HepG2 (cell line): ENCODE data around the gene TRIM54. TPM values are rescaled to one million over a fixed set of nuclear protein-coding genes. Genes with fewer than 3 reads are reported as not detected.

Experiments
- ESRRA ChIP-seq: sonication (generic); formaldehyde crosslinking; IDR thresholded peaks from 2 replicates; pipeline ENCODE4 v1.5.1; 2020; ENCODE audit warnings: mild to moderate bottlenecking, low read depth, missing genetic modification reagents
- JDP2 ChIP-seq: sonication (generic); formaldehyde crosslinking; IDR thresholded peaks from 2 replicates; pipeline ENCODE4 v1.8.1; 2022; ENCODE audit warnings: missing genetic modification reagents, borderline replicate concordance
- KDM3A ChIP-seq: IDR thresholded peaks from 2 replicates; pipeline ENCODE4 v1.6.1; 2018; ENCODE audit warnings: low read depth, missing compliant biosample characterization
- MED1 ChIP-seq: sonication (generic); formaldehyde crosslinking; IDR thresholded peaks from 2 replicates; pipeline ENCODE4 v1.4.0; 2020; ENCODE audit warnings: missing genetic modification reagents
- POLR2AphosphoS2 ChIP-seq: IDR thresholded peaks from 2 replicates; pipeline ENCODE4 v1.6.1; 2011; ENCODE audit warnings: low read depth, low read length, improper control_type of control experiment
- RFXANK ChIP-seq: IDR thresholded peaks from 2 replicates; pipeline ENCODE4 v1.6.1; 2016
- SIX1 ChIP-seq: sonication (generic); formaldehyde crosslinking; IDR thresholded peaks from 2 replicates; pipeline ENCODE4 v1.4.0; 2020; ENCODE audit warnings: missing genetic modification reagents, borderline replicate concordance
- SP1 ChIP-seq, 2 experiments: fragments of 450-650 bp in 1 of 2; sonication (generic) in 1 of 2; formaldehyde crosslinking in 1 of 2; IDR thresholded peaks; 2 replicates each; pipeline versions ENCODE4 v1.4.0 to v1.6.1; 2016 to 2020; ENCODE audit warnings: missing genetic modification reagents in 1 of 2
- ZNF256 ChIP-seq: sonication (generic); formaldehyde crosslinking; conservative IDR thresholded peaks from 2 replicates; pipeline ENCODE4 v1.4.0; 2020; ENCODE audit warnings: missing genetic modification reagents
- ZNF354B ChIP-seq: sonication (generic); formaldehyde crosslinking; IDR thresholded peaks from 2 replicates; pipeline ENCODE4 v1.8.0; 2022; ENCODE audit warnings: mild to moderate bottlenecking, missing genetic modification reagents
- ZNF616 ChIP-seq: sonication (generic); formaldehyde crosslinking; IDR thresholded peaks from 2 replicates; pipeline ENCODE4 v1.5.0; 2020; ENCODE audit warnings: low read depth, mild to moderate bottlenecking, missing genetic modification reagents
- ZNF660 ChIP-seq: sonication (generic); formaldehyde crosslinking; IDR thresholded peaks from 2 replicates; pipeline ENCODE4 v1.5.1; 2020; ENCODE audit warnings: mild to moderate bottlenecking, low read depth, missing genetic modification reagents, borderline replicate concordance
- ZNF670 ChIP-seq: sonication (generic); formaldehyde crosslinking; IDR thresholded peaks from 2 replicates; pipeline ENCODE4 v1.8.0; 2022; ENCODE audit warnings: mild to moderate bottlenecking, missing genetic modification reagents, borderline replicate concordance
- ZNF792 ChIP-seq: IDR thresholded peaks from 2 replicates; pipeline ENCODE4 v1.6.1; 2016
- polyA plus RNA-seq, 8 experiments: library from polyadenylated mRNA; depleted of rRNA in 3 of 8; stranded (reverse) in 7 of 8; unstranded in 1 of 8; fragments of >200 nt; fragmentation: Illumina TruSeq in 4 of 8; extraction: Trizol in 4 of 8; gene quantifications; 2 replicates each; pipeline versions ENCODE4 v1.2.1 to v1.2.3, GENCODE V29; 2011 to 2016; ENCODE audit warnings: low read depth in 4 of 8, missing spikeins in 1 of 8, mixed read lengths in 1 of 8; ENCODE audit not compliant: insufficient read depth in 1 of 8
- total RNA-seq, 5 experiments: library from RNA; depleted of rRNA; stranded (reverse); fragments of >200 nt; fragmentation: Illumina TruSeq; extraction: Trizol; gene quantifications; 2 replicates each; pipeline ENCODE4 v1.2.3, GENCODE V29; 2016; ENCODE audit warnings: low read depth in 1 of 5
- TF ChIP-seq, protein P1 (sequence below): sonication (generic); formaldehyde crosslinking; IDR thresholded peaks from 2 replicates; pipeline ENCODE4 v1.4.0; 2020; ENCODE audit warnings: missing genetic modification reagents
- TF ChIP-seq, protein P2 (sequence below): sonication (generic); formaldehyde crosslinking; IDR thresholded peaks from 2 replicates; pipeline ENCODE4 v1.5.0; 2020; ENCODE audit warnings: mild to moderate bottlenecking, missing genetic modification reagents, moderate library complexity
- TF ChIP-seq, protein P3 (sequence below): sonication (generic); formaldehyde crosslinking; IDR thresholded peaks from 2 replicates; pipeline ENCODE4 v1.4.0; 2020; ENCODE audit warnings: missing genetic modification reagents, borderline replicate concordance
- TF ChIP-seq, protein P4 (sequence below): sonication (generic); formaldehyde crosslinking; IDR thresholded peaks from 2 replicates; pipeline ENCODE4 v1.4.0; 2020; ENCODE audit warnings: missing genetic modification reagents
- TF ChIP-seq, protein P5 (sequence below): sonication (generic); formaldehyde crosslinking; IDR thresholded peaks from 2 replicates; pipeline ENCODE4 v1.9.0; 2022; ENCODE audit warnings: low read depth, missing genetic modification reagents

Gene TRIM54
- total and polyA plus RNA-seq, 2 of the 13 experiments (the other 11 are each of a cell fraction or from before 2014, with no cell fraction given), result 0.07 to 0.13 TPM

DNA sequence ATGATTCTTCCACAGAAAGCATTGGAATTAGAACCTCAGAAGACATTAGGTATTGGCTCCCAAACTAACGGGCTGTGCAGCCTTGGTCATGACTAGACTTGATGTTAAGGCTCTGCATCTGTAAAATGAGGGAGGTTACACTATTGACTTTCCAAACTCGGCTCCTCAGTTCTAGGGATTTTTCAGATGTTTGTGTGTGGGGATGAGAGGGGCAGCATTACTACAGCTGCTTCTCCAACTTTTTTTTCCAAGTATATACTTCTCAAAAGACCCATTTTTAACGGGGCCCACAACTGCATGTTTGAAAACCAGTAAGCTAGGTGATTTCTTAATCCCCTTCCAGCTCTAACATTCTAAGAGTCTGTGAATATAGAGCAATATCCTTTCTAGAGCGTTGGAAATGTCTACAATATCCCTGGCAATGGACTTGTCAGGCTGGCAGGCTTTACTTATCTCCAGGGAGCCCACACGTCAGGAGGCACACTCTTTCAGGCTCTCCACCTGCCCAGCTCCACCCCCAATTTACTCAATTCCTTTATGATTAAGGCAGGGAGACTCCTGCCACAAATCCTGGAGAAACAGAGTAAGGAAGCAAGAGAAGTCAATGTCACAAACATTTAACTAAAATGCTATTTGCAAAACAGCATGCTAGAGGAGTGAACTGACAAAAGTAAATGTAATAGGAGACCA is 41.5 kb downstream of the TRIM54 start (continued):
- TF ChIP-seq, protein P1, sequence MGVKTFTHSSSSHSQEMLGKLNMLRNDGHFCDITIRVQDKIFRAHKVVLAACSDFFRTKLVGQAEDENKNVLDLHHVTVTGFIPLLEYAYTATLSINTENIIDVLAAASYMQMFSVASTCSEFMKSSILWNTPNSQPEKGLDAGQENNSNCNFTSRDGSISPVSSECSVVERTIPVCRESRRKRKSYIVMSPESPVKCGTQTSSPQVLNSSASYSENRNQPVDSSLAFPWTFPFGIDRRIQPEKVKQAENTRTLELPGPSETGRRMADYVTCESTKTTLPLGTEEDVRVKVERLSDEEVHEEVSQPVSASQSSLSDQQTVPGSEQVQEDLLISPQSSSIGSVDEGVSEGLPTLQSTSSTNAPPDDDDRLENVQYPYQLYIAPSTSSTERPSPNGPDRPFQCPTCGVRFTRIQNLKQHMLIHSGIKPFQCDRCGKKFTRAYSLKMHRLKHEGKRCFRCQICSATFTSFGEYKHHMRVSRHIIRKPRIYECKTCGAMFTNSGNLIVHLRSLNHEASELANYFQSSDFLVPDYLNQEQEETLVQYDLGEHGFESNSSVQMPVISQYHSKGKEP, result no peak
- TF ChIP-seq ESRRA (CRISPR knock-in tag) (0 out of 2 replicates have a peak, but pooled peaks have one; percentile 16), JDP2 (CRISPR knock-in tag) (no peak), ZNF616 (CRISPR knock-in tag) (no peak), ZNF792 (CRISPR knock-in tag) (no peak), KDM3A (no peak), ZNF660 (CRISPR knock-in tag) (no peak), ZNF256 (no peak), RFXANK (0 out of 2 replicates have a peak, but pooled peaks have one; percentile 5), POLR2AphosphoS2 (no peak), ZNF670 (no peak), MED1 (CRISPR knock-in tag) (no peak), SP1 (IDR thresholded peaks at IDR 0.05) (no peak), SP1 (CRISPR knock-in tag; IDR thresholded peaks at IDR 0.05) (no peak), SIX1 (no peak), ZNF354B (no peak)
- TF ChIP-seq, protein P2, sequence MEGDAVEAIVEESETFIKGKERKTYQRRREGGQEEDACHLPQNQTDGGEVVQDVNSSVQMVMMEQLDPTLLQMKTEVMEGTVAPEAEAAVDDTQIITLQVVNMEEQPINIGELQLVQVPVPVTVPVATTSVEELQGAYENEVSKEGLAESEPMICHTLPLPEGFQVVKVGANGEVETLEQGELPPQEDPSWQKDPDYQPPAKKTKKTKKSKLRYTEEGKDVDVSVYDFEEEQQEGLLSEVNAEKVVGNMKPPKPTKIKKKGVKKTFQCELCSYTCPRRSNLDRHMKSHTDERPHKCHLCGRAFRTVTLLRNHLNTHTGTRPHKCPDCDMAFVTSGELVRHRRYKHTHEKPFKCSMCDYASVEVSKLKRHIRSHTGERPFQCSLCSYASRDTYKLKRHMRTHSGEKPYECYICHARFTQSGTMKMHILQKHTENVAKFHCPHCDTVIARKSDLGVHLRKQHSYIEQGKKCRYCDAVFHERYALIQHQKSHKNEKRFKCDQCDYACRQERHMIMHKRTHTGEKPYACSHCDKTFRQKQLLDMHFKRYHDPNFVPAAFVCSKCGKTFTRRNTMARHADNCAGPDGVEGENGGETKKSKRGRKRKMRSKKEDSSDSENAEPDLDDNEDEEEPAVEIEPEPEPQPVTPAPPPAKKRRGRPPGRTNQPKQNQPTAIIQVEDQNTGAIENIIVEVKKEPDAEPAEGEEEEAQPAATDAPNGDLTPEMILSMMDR (CRISPR knock-in tag), result no peak
- TF ChIP-seq, protein P3, sequence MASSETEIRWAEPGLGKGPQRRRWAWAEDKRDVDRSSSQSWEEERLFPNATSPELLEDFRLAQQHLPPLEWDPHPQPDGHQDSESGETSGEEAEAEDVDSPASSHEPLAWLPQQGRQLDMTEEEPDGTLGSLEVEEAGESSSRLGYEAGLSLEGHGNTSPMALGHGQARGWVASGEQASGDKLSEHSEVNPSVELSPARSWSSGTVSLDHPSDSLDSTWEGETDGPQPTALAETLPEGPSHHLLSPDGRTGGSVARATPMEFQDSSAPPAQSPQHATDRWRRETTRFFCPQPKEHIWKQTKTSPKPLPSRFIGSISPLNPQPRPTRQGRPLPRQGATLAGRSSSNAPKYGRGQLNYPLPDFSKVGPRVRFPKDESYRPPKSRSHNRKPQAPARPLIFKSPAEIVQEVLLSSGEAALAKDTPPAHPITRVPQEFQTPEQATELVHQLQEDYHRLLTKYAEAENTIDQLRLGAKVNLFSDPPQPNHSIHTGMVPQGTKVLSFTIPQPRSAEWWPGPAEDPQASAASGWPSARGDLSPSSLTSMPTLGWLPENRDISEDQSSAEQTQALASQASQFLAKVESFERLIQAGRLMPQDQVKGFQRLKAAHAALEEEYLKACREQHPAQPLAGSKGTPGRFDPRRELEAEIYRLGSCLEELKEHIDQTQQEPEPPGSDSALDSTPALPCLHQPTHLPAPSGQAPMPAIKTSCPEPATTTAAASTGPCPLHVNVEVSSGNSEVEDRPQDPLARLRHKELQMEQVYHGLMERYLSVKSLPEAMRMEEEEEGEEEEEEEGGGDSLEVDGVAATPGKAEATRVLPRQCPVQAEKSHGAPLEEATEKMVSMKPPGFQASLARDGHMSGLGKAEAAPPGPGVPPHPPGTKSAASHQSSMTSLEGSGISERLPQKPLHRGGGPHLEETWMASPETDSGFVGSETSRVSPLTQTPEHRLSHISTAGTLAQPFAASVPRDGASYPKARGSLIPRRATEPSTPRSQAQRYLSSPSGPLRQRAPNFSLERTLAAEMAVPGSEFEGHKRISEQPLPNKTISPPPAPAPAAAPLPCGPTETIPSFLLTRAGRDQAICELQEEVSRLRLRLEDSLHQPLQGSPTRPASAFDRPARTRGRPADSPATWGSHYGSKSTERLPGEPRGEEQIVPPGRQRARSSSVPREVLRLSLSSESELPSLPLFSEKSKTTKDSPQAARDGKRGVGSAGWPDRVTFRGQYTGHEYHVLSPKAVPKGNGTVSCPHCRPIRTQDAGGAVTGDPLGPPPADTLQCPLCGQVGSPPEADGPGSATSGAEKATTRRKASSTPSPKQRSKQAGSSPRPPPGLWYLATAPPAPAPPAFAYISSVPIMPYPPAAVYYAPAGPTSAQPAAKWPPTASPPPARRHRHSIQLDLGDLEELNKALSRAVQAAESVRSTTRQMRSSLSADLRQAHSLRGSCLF (CRISPR knock-in tag), result no peak
- TF ChIP-seq, protein P4, sequence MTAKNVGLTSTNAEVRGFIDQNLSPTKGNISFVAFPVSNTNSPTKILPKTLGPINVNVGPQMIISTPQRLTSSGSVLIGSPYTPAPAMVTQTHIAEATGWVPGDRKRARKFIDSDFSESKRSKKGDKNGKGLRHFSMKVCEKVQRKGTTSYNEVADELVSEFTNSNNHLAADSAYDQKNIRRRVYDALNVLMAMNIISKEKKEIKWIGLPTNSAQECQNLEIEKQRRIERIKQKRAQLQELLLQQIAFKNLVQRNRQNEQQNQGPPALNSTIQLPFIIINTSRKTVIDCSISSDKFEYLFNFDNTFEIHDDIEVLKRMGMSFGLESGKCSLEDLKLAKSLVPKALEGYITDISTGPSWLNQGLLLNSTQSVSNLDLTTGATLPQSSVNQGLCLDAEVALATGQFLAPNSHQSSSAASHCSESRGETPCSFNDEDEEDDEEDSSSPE (CRISPR knock-in tag), result no peak
- TF ChIP-seq, protein P5, sequence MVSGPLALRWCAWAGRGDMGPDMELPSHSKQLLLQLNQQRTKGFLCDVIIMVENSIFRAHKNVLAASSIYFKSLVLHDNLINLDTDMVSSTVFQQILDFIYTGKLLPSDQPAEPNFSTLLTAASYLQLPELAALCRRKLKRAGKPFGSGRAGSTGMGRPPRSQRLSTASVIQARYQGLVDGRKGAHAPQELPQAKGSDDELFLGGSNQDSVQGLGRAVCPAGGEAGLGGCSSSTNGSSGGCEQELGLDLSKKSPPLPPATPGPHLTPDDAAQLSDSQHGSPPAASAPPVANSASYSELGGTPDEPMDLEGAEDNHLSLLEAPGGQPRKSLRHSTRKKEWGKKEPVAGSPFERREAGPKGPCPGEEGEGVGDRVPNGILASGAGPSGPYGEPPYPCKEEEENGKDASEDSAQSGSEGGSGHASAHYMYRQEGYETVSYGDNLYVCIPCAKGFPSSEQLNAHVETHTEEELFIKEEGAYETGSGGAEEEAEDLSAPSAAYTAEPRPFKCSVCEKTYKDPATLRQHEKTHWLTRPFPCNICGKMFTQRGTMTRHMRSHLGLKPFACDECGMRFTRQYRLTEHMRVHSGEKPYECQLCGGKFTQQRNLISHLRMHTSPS (CRISPR knock-in tag), result no peak
